ENCODE results near the gene KLF15. TPM values are rescaled to one million over a fixed set of nuclear protein-coding genes. Genes with fewer than 3 reads are reported as not detected.

Gene KLF15
- total RNA-seq, 4 donors from 2014 or later: 9.6 to 31.3 (median 19.2) TPM

- no peak overlapping the region for H3K4me3 ChIP-seq (ENCODE audit: low read depth, poor library complexity, severe bottlenecking)
- intact Hi-C loops (cut with DNase I; ENCODE audit: low total_unique reads): no loop called here
- TF ChIP-seq CTCF (IDR thresholded peaks at IDR 0.05) (no peak), POLR2A (IDR thresholded peaks at IDR 0.05) (no peak)
- DNase-seq (ENCODE audit: low spot score in 2 of 2): peak in 1 of 2 donors; percentile 67
- 89% methylated on average over 9 of the region's 9 CpGs for WGBS, 2 donors
Measured at GRCh38 chr3:126342211-126342610, 15.0 kb downstream of the KLF15 start.

GRCh38 chr3:126341755-126342150 is 15.5 kb downstream of the KLF15 start:
- intact Hi-C loops (cut with DNase I; ENCODE audit: low total_unique reads): no loop called here
- TF ChIP-seq POLR2A (IDR thresholded peaks at IDR 0.05) (no peak), CTCF (IDR thresholded peaks at IDR 0.05) (no peak)
- no peak overlapping the region for H3K4me3 ChIP-seq (ENCODE audit: low read depth, poor library complexity, severe bottlenecking)
- peak in 1 of 2 donors; percentile 79 for DNase-seq (ENCODE audit: low spot score in 2 of 2)
- 82 to 92% methylated on average over 7 of the region's 7 CpGs for WGBS, 2 donors

- H3K4me3 ChIP-seq (ENCODE audit: low read depth, poor library complexity, severe bottlenecking): no peak overlapping the region
- intact Hi-C loops (cut with DNase I; ENCODE audit: low total_unique reads): no loop called here
- WGBS, 2 donors: 85 to 92% methylated on average over 15 to 18 of the region's 19 CpGs
- peak in 1 of 2 donors; percentile 83 for DNase-seq (ENCODE audit: low spot score in 2 of 2)
- TF ChIP-seq POLR2A (IDR thresholded peaks at IDR 0.05) (no peak), CTCF (IDR thresholded peaks at IDR 0.05) (no peak)
Measured at GRCh38 chr3:126340943-126341754, 16.1 kb downstream of the KLF15 start.

GRCh38 chr3:126340596-126340942 is 16.6 kb downstream of the KLF15 start:
- intact Hi-C loops (cut with DNase I; ENCODE audit: low total_unique reads): no loop called here
- no peak for DNase-seq (ENCODE audit: low spot score in 2 of 2)
- 84 to 87% methylated on average over 3 of the region's 3 CpGs for WGBS, 2 donors
- no peak overlapping the region for H3K4me3 ChIP-seq (ENCODE audit: low read depth, poor library complexity, severe bottlenecking)
- no peak for TF ChIP-seq CTCF (IDR thresholded peaks at IDR 0.05)

GRCh38 chr3:126340081-126340511 is 17.1 kb downstream of the KLF15 start:
- TF ChIP-seq CTCF (IDR thresholded peaks at IDR 0.05): no peak
- no peak for TF ChIP-seq POLR2A (IDR thresholded peaks at IDR 0.05)
- intact Hi-C loops (cut with DNase I; ENCODE audit: low total_unique reads): no loop called here
- no peak overlapping the region for H3K4me3 ChIP-seq (ENCODE audit: low read depth, poor library complexity, severe bottlenecking)
- WGBS, 2 donors: 38 to 49% methylated on average over 4 of the region's 4 CpGs
- DNase-seq (ENCODE audit: low spot score in 2 of 2): peak in 1 of 2 donors; percentile 78

GRCh38 chr3:126339466-126339865 is 17.7 kb downstream of the KLF15 start:
- intact Hi-C loops (cut with DNase I; ENCODE audit: low total_unique reads): no loop called here
- no peak for TF ChIP-seq POLR2A (IDR thresholded peaks at IDR 0.05)
- no peak for TF ChIP-seq CTCF (IDR thresholded peaks at IDR 0.05)
- 75 to 79% methylated on average over 4 of the region's 4 CpGs for WGBS, 2 donors
- peak in 1 of 2 donors; percentile 56 for DNase-seq (ENCODE audit: low spot score in 2 of 2)
- no peak overlapping the region for H3K4me3 ChIP-seq (ENCODE audit: low read depth, poor library complexity, severe bottlenecking)

All from lower leg skin (tissue), 4 donors.